Testis (tissue), 3 donors: Measurements from ENCODE around the gene CARMIL1. TPM values are rescaled to one million over a fixed set of nuclear protein-coding genes. Genes with fewer than 3 reads are reported as not detected.

Source experiments
- DNase-seq: peaks from one replicate; pipeline ENCODE4 v3.0.0-alpha.2; 2019
- H3K27ac ChIP-seq, 2 donors: fragments of 200-600 bp; sonication (generic); one replicate each; pipeline ENCODE4 v1.5.1; 2019
- H3K27me3 ChIP-seq: fragments of 200-600 bp; sonication (generic); one replicate; pipeline ENCODE4 v1.5.1; 2019
- H3K36me3 ChIP-seq: fragments of 200-600 bp; sonication (generic); one replicate; pipeline ENCODE4 v1.5.1; 2017; ENCODE audit warnings: low read depth; ENCODE audit errors: missing control alignments
- H3K4me1 ChIP-seq: fragments of 200-600 bp; sonication (generic); one replicate; pipeline ENCODE4 v1.5.1; 2019
- H3K4me3 ChIP-seq, 2 donors: fragments of 200-600 bp; sonication (generic); one replicate each; pipeline ENCODE4 v1.5.1; 2017 to 2019
- H3K9me3 ChIP-seq: fragments of 200-600 bp; sonication (generic); one replicate; pipeline ENCODE4 v1.5.1; 2017
- CTCF ChIP-seq, 3 experiments: fragments of 450-650 bp in 2 of 3; fragments of 200-600 bp in 1 of 3; sonication (generic) in 1 of 3; IDR thresholded peaks; one replicate each; pipeline ENCODE4 v1.5.1; 2016 to 2019; ENCODE audit warnings: antibody characterized with exemption in 3 of 3, mild to moderate bottlenecking in 2 of 3, moderate library complexity in 1 of 3
- POLR2A ChIP-seq: fragments of 450-650 bp; IDR thresholded peaks from one replicate; pipeline ENCODE4 v1.6.1; 2017; ENCODE audit warnings: antibody characterized with exemption, mild to moderate bottlenecking, moderate library complexity
- WGBS, 2 donors: methylation state at CpG; one replicate each; pipeline ENCODE4 v1.1.5; 2018; 5-methylcytosine and 5-hydroxymethylcytosine counted together
- intact Hi-C: fragments of 100-400 bp; cut with DNase I; formaldehyde crosslinking; loops from one replicate; pipeline ENCODE4 v1.15.1; 2023; ENCODE audit warnings: low total_unique reads
- polyA plus RNA-seq: library from polyadenylated mRNA; stranded (reverse); fragments of 350-450 nt; fragmentation: Illumina TruSeq; extraction: RNeasy Lipid Tissue Mini Kit (QIAGEN cat#74804); gene quantifications from one replicate; pipeline ENCODE4 v1.2.3, GENCODE V29; 2014; ENCODE audit warnings: low read depth, low replicate concordance; ENCODE audit not compliant: insufficient read depth
- total RNA-seq, 2 donors: library from RNA; depleted of rRNA; stranded (reverse); fragments of >200 nt; gene quantifications; one replicate each; pipeline ENCODE4 v1.2.3, GENCODE V29; 2016

Gene CARMIL1
- total and polyA plus RNA-seq, 3 donors from 2014 or later: 39.4 to 120 (median 108) TPM

- intact Hi-C loops: no loop called here
- no peak for TF ChIP-seq POLR2A
- no peak for TF ChIP-seq CTCF (IDR thresholded peaks at IDR 0.05)
- H3K4me3 ChIP-seq: no peak overlapping the region
- no peak for DNase-seq
- no peaks in the 10 kb centered on the region for H3K4me1 ChIP-seq
- WGBS, 2 donors: 72 to 76% methylated on average over 2 of the region's 2 CpGs
- H3K9me3 ChIP-seq: no peaks in the 10 kb centered on the region
- H3K36me3 ChIP-seq: no peaks in the 10 kb centered on the region
- no peak overlapping the region for H3K27ac ChIP-seq
- no peaks in the 10 kb centered on the region for H3K27me3 ChIP-seq
These were observed 291.4 kb downstream of the CARMIL1 start for GRCh38 chr6:25570578-25570977.

- TF ChIP-seq CTCF (IDR thresholded peaks at IDR 0.05): no peak
- DNase-seq: no peak
- Histone ChIP-seq H3K36me3 (no peaks in the 10 kb centered on the region), H3K27ac (no peak overlapping the region), H3K27me3 (no peaks in the 10 kb centered on the region), H3K4me3 (no peak overlapping the region), H3K9me3 (no peaks in the 10 kb centered on the region), H3K4me1 (no peaks in the 10 kb centered on the region)
- intact Hi-C loops: no loop called here
- 73 to 96% methylated on average over 2 of the region's 2 CpGs for WGBS, 2 donors
These were observed 297.7 kb downstream of the CARMIL1 start for GRCh38 chr6:25576919-25577318.

- Histone ChIP-seq H3K9me3 (no peaks in the 10 kb centered on the region), H3K4me3 (no peak overlapping the region), H3K36me3 (no peaks in the 10 kb centered on the region), H3K4me1 (no peaks in the 10 kb centered on the region), H3K27me3 (no peaks in the 10 kb centered on the region), H3K27ac (no peak overlapping the region)
- TF ChIP-seq CTCF (IDR thresholded peaks at IDR 0.05) (no peak), POLR2A (no peak)
- no peak for DNase-seq
- intact Hi-C loops: no loop called here
These were observed 299.4 kb downstream of the CARMIL1 start for GRCh38 chr6:25578538-25578937.

GRCh38 chr6:25579391-25579883 lies 300.3 kb downstream of the CARMIL1 start:
- Histone ChIP-seq H3K36me3 (no peaks in the 10 kb centered on the region), H3K4me1 (no peaks in the 10 kb centered on the region), H3K4me3 (no peak overlapping the region), H3K27me3 (no peaks in the 10 kb centered on the region), H3K27ac (no peak overlapping the region), H3K9me3 (no peaks in the 10 kb centered on the region)
- no peak for TF ChIP-seq CTCF (IDR thresholded peaks at IDR 0.05)
- intact Hi-C loops: no loop called here
- WGBS, 2 donors: 77 to 81% methylated on average over 2 of the region's 2 CpGs
- DNase-seq: no peak

GRCh38 chr6:25579902-25580495 lies 300.8 kb downstream of the CARMIL1 start:
- H3K36me3 ChIP-seq: no peaks in the 10 kb centered on the region
- no peaks in the 10 kb centered on the region for H3K27me3 ChIP-seq
- no peak overlapping the region for H3K27ac ChIP-seq
- intact Hi-C loops: no loop called here
- TF ChIP-seq CTCF (IDR thresholded peaks at IDR 0.05): no peak
- no peaks in the 10 kb centered on the region for H3K4me1 ChIP-seq
- no peaks in the 10 kb centered on the region for H3K9me3 ChIP-seq
- DNase-seq: no peak
- no peak overlapping the region for H3K4me3 ChIP-seq
- 87 to 92% methylated on average over 4 of the region's 4 CpGs for WGBS, 2 donors
